GM18517 (cell line): ENCODE measurements around the gene PIK3R6.
"Not testable (repeated sequence)": the region's sequence is repeated elsewhere in the genome, so short reads cannot be mapped to it uniquely, and the experiment has no call there.

Experiments
- ATAC-seq: cut with Tn5 transposase; IDR thresholded peaks from one replicate; pipeline ENCODE4 v1.9.1; 2021; ENCODE audit warnings: mild to moderate bottlenecking, moderate library complexity; ENCODE audit not compliant: unreplicated experiment

The PIK3R6 gene

GRCh38 chr17:8894202-8894671, 26.8 kb upstream of the PIK3R6 start:
- ATAC-seq = no peak

GRCh38 chr17:8893621-8894201, 26.2 kb upstream of the PIK3R6 start:
- no peak for ATAC-seq

- no peak for ATAC-seq
Observed at GRCh38 chr17:8893059-8893458, 25.6 kb upstream of the PIK3R6 start.

GRCh38 chr17:8892338-8892690, 24.8 kb upstream of the PIK3R6 start:
- ATAC-seq = no peak

- ATAC-seq = no peak
Observed at GRCh38 chr17:8890671-8891070, 23.2 kb upstream of the PIK3R6 start.

GRCh38 chr17:8889458-8890210, 22.2 kb upstream of the PIK3R6 start:
- no peak for ATAC-seq

GRCh38 chr17:8888704-8889302, 21.3 kb upstream of the PIK3R6 start:
- ATAC-seq = no peak

- no peak for ATAC-seq
Observed at GRCh38 chr17:8887834-8888703, 20.6 kb upstream of the PIK3R6 start.

- ATAC-seq = no peak
Observed at GRCh38 chr17:8887301-8887700, 19.8 kb upstream of the PIK3R6 start.

- ATAC-seq = no peak
Observed at GRCh38 chr17:8885967-8886684, 18.7 kb upstream of the PIK3R6 start.

GRCh38 chr17:8885163-8885966, 17.9 kb upstream of the PIK3R6 start:
- not testable (repeated sequence) for ATAC-seq

- no peak for ATAC-seq
Observed at GRCh38 chr17:8884336-8884990, 17.0 kb upstream of the PIK3R6 start.

GRCh38 chr17:8883353-8883752, 15.9 kb upstream of the PIK3R6 start:
- no peak for ATAC-seq

GRCh38 chr17:8881606-8882005, 14.1 kb upstream of the PIK3R6 start:
- ATAC-seq = no peak

GRCh38 chr17:8880466-8880865, 13.0 kb upstream of the PIK3R6 start:
- ATAC-seq = no peak

GRCh38 chr17:8879410-8879809, 11.9 kb upstream of the PIK3R6 start:
- no peak for ATAC-seq

GRCh38 chr17:8877984-8878383, 10.5 kb upstream of the PIK3R6 start:
- ATAC-seq = no peak

- ATAC-seq = no peak
Observed at GRCh38 chr17:8875957-8876356, 8.5 kb upstream of the PIK3R6 start.

- no peak for ATAC-seq
Observed at GRCh38 chr17:8875436-8875835, 8.0 kb upstream of the PIK3R6 start.
